Erythroblast (primary cell): ENCODE data around the gene ANO4.

Source experiments
- GATA1 ChIP-seq: IDR thresholded peaks from 2 replicates; pipeline ENCODE4 v1.6.1; 2011; ENCODE audit warnings: low read depth, mild to moderate bottlenecking, control low read depth, low read length, moderate library complexity
- POLR2A ChIP-seq: IDR thresholded peaks from 2 replicates; pipeline ENCODE4 v1.6.1; 2011; ENCODE audit warnings: mild to moderate bottlenecking, low read length

DNA sequence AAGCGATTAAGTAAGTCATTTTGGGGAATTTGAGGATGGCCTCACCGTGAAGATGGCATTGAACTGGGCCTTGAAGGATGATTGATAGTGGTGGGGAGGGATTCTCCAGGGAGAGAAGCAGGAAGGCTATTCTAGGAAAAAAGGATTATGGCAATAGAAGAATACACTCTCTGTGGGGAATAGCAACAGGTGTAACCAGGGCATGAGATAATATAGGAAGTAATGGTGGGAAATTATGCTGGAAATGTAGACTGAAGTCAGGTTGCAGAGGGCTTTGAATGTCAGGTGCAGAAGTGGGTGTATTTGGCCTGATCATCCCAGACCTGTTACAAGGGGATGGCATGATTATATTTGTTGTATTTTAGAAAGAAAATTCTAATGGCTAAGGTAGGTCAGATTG lies 4.6 kb upstream of the ANO4 start:
- no peak for TF ChIP-seq POLR2A
- no peak for TF ChIP-seq GATA1
